Transverse colon (tissue), 4 donors: ENCODE measurements around the gene GLRA3. TPM values are rescaled to one million over a fixed set of nuclear protein-coding genes. Genes with fewer than 3 reads are reported as not detected.
A peak's percentile ranks its signal among the peaks of the same experiment; 100 is the strongest.
"Not testable (repeated sequence)": the region's sequence is repeated elsewhere in the genome, so short reads cannot be mapped to it uniquely, and the experiment has no call there.

Experiments used
- DNase-seq: peaks from one replicate; pipeline ENCODE4 v3.0.0-alpha.2; 2019
- H3K27ac ChIP-seq, 4 donors: fragments of 200-600 bp; sonication (generic); 2 replicates each; pipeline ENCODE4 v1.5.1; 2016 to 2018; ENCODE audit warnings: inconsistent platforms in 4 of 4
- H3K27me3 ChIP-seq: fragments of 200-600 bp; sonication (generic); 2 replicates; pipeline ENCODE4 v1.5.1; 2017; ENCODE audit warnings: inconsistent platforms
- H3K36me3 ChIP-seq, 4 donors: fragments of 200-600 bp; sonication (generic); 2 replicates each; pipeline ENCODE4 v1.5.1; 2017 to 2019; ENCODE audit warnings: inconsistent platforms in 4 of 4
- H3K4me1 ChIP-seq, 4 donors: fragments of 200-600 bp; sonication (generic); 2 replicates each; pipeline ENCODE4 v1.5.1; 2017 to 2020; ENCODE audit warnings: inconsistent platforms in 4 of 4
- H3K4me3 ChIP-seq, 4 donors: fragments of 200-600 bp; sonication (generic); 1 replicate in 1 of 4; 2 replicates in 3 of 4; pipeline versions ENCODE4 v1.5.1 to v1.6.1; 2017 to 2019; ENCODE audit warnings: inconsistent platforms in 4 of 4
- H3K9me3 ChIP-seq, 2 donors: fragments of 200-600 bp; sonication (generic); 2 replicates each; pipeline ENCODE4 v1.5.1; 2017 to 2019; ENCODE audit warnings: inconsistent platforms in 2 of 2
- EP300 ChIP-seq: sonication (generic); formaldehyde crosslinking; IDR thresholded peaks from one replicate; pipeline ENCODE4 v1.6.1; 2017; ENCODE audit warnings: antibody characterized with exemption, low read depth
- POLR2A ChIP-seq: fragments of 450-650 bp; IDR thresholded peaks from one replicate; pipeline ENCODE4 v1.6.1; 2016; ENCODE audit warnings: antibody characterized with exemption, mild to moderate bottlenecking, moderate library complexity
- POLR2AphosphoS5 ChIP-seq, 3 donors: sonication (generic); formaldehyde crosslinking; IDR thresholded peaks; one replicate each; pipeline ENCODE4 v1.6.1; 2016; ENCODE audit warnings: antibody characterized with exemption in 3 of 3
- whole genome bisulfite sequencing, 2 donors: methylation state at CpG; one replicate each; pipeline ENCODE4 v1.1.5; 2018; ENCODE audit warnings: low coverage in 1 of 2; 5-methylcytosine and 5-hydroxymethylcytosine counted together
- in situ Hi-C, 4 donors: fragments of 200-750 bp; cut with MboI; loops; one replicate each; pipeline versions ENCODE4 v1.15.0 to v1.15.1; 2017; ENCODE audit warnings: low sequenced_read_pairs in 3 of 4, low pct_ligation_motif_present in 1 of 4, low pct_unique_long_range_greater_than_20kb in 1 of 4
- intact Hi-C: fragments of 100-400 bp; cut with DNase I; formaldehyde crosslinking; loops from one replicate; pipeline ENCODE4 v1.15.1; 2023; ENCODE audit warnings: low total_unique reads
- total RNA-seq, 4 donors: library from RNA; depleted of rRNA; stranded (reverse); fragments of >200 nt; gene quantifications; one replicate each; pipeline ENCODE4 v1.1.0, GENCODE V29; 2016
- TF ChIP-seq, protein P1 (sequence below), 5 experiments: fragments of 200-600 bp in 3 of 5; fragments of 450-650 bp in 2 of 5; sonication (generic) in 3 of 5; IDR thresholded peaks; 1 replicate in 2 of 5; 2 replicates in 3 of 5; pipeline ENCODE4 v1.5.1; 2016 to 2017; ENCODE audit warnings: antibody characterized with exemption in 5 of 5, inconsistent platforms in 3 of 5, mild to moderate bottlenecking in 2 of 5, moderate library complexity in 1 of 5

The GLRA3 gene
- total RNA-seq, 4 donors from 2014 or later = not detected

DNA sequence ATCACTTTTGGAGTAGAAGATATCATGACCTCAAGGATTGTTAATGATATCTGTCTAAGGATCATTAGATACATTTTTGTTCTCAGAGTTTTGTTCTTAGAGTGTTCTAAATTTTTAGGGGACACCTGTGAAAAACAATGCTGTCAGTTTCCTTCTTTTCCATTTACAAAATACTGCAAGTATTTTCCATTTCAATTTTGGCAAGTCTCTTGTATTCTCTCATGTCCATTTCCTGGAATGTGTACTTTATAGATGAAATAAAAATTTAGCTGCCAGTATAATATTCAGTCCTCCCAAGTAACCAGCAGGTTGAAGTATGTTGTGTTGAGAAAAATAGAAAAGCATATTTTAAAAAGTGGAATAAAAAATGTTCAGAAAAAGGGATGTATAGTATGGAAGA, 188.9 kb downstream of the GLRA3 start:
- H3K27ac ChIP-seq = no peak overlapping the region
- no peaks in the 10 kb centered on the region for H3K36me3 ChIP-seq
- in situ Hi-C loops = no loop called here
- no peaks in the 10 kb centered on the region for H3K4me1 ChIP-seq
- intact Hi-C loops = no loop called here
- no peak for DNase-seq
- no peaks in the 10 kb centered on the region for H3K9me3 ChIP-seq
- no peak overlapping the region for H3K4me3 ChIP-seq
- TF ChIP-seq EP300 (no peak), POLR2AphosphoS5 (IDR thresholded peaks at IDR 0.05) (no peak), POLR2A (no peak)
- TF ChIP-seq, protein P1, sequence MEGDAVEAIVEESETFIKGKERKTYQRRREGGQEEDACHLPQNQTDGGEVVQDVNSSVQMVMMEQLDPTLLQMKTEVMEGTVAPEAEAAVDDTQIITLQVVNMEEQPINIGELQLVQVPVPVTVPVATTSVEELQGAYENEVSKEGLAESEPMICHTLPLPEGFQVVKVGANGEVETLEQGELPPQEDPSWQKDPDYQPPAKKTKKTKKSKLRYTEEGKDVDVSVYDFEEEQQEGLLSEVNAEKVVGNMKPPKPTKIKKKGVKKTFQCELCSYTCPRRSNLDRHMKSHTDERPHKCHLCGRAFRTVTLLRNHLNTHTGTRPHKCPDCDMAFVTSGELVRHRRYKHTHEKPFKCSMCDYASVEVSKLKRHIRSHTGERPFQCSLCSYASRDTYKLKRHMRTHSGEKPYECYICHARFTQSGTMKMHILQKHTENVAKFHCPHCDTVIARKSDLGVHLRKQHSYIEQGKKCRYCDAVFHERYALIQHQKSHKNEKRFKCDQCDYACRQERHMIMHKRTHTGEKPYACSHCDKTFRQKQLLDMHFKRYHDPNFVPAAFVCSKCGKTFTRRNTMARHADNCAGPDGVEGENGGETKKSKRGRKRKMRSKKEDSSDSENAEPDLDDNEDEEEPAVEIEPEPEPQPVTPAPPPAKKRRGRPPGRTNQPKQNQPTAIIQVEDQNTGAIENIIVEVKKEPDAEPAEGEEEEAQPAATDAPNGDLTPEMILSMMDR (IDR thresholded peaks at IDR 0.05) = no peak
- no peaks in the 10 kb centered on the region for H3K27me3 ChIP-seq

DNA sequence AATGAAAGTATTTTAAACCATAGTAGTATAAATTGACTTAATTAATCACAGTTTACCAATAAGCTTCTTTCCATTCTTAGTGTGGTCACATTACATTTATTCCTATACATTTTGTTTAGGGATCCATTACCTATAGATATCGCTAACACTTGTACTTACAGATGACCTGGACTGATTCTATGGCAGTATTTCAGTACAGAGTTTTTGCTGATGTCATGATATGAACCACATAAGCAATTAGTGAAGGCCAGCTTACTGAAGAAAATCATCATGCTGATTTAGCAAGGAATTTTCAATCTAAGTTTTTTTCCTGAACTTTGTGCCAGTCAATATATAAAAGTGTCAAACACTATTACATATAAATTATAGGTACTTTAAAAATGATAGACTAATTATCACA, 193.3 kb downstream of the GLRA3 start:
- H3K27me3 ChIP-seq = no peaks in the 10 kb centered on the region
- no peaks in the 10 kb centered on the region for H3K9me3 ChIP-seq
- H3K4me1 ChIP-seq = peaks cover 0 to 7% (median 2%) of the 10 kb centered on the region in 4 donors
- no peaks in the 10 kb centered on the region for H3K36me3 ChIP-seq
- H3K27ac ChIP-seq = no peak overlapping the region
- no peak overlapping the region for H3K4me3 ChIP-seq
- intact Hi-C loops = loop anchor here (10.0 kb wide), 1 partner anchor 271 kb away; no protein-coding TSS in a partner anchor
- no peak for TF ChIP-seq POLR2AphosphoS5 (IDR thresholded peaks at IDR 0.05)
- TF ChIP-seq EP300 = no peak
- TF ChIP-seq, protein P1 (IDR thresholded peaks at IDR 0.05) = no peak
- no peak for TF ChIP-seq POLR2A
- 89 to 94% methylated on average over 1 of the region's 1 CpG for WGBS, 2 donors
- DNase-seq = no peak
- in situ Hi-C loops = loop anchor here in 2 of 4 donors (10.0 kb wide), 1 partner anchor 271 kb away; no protein-coding TSS in a partner anchor

DNA sequence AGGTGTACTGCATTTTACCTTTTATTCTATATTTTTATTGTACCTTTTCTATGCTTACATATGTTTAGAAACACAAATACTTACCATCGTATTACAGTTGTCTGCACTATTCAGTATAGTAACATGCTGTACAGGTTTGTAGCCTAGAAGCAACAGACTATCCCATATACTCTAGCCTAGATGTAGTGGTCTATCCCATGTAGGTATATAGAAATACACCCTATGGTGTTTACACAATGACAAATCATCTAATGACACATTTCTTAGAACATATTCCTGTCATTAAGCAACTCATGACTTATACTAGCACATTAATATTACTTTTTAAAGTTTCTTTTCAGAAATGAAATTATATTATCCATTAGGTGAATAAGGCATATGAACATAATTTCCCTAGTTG, 195.6 kb downstream of the GLRA3 start:
- H3K4me1 ChIP-seq = peaks cover 0 to 11% (median 2%) of the 10 kb centered on the region in 4 donors
- H3K36me3 ChIP-seq = no peaks in the 10 kb centered on the region
- WGBS, 2 donors = 88 to 98% methylated on average over 1 of the region's 1 CpG
- H3K27ac ChIP-seq = no peak overlapping the region
- no peak overlapping the region for H3K4me3 ChIP-seq
- TF ChIP-seq, protein P1 (IDR thresholded peaks at IDR 0.05) = no peak
- TF ChIP-seq POLR2A = no peak
- TF ChIP-seq POLR2AphosphoS5 (IDR thresholded peaks at IDR 0.05) = no peak
- TF ChIP-seq EP300 = no peak
- in situ Hi-C loops = loop anchor here (5.0 to 10.0 kb wide), 3 partner anchors 261 to 269 kb away; no protein-coding TSS in a partner anchor
- intact Hi-C loops = loop anchor here (10.0 kb wide), 1 partner anchor 269 kb away; no protein-coding TSS in a partner anchor
- H3K9me3 ChIP-seq = no peaks in the 10 kb centered on the region
- H3K27me3 ChIP-seq = no peaks in the 10 kb centered on the region
- DNase-seq = no peak

DNA sequence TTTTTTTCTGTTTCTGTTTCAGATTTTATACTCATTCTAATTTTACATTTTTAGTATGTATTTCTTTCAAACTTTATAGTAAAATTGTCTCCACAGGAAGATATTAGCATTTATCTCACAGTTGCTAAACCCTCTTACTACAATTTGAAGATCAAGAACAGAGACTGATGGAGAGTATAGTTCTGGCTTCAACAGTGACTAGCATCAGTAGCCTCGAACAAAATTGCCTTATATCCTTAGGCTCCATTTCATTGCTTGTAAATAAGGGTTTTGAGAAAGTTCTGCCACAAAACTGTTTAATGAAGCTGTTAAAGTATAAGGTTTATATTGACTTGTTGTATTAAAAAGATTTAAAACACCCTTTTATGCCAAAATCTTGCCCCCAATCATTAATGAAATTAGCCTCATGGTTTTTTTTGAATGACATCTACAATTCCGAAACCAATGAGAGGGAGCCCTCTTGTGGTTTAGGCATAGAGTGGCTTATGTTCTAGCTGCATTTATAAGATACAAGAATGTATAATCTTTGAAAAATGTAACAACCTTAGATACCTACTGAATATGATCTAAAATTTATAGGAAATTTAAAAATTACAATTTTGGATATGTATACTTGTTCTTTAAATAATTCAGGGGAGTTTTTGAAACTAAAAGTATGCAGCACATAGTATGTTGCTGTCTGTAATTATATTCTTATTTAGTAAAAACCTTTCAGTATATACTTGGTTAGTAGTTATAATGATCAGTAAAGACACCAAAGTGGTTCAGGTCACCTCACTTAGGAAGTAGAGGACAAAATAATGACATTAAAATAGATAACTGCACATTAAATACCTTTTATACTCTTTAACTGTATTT, 196.9 kb downstream of the GLRA3 start:
- no peaks in the 10 kb centered on the region for H3K9me3 ChIP-seq
- no peaks in the 10 kb centered on the region for H3K36me3 ChIP-seq
- H3K4me1 ChIP-seq = peaks cover 0 to 11% (median 2%) of the 10 kb centered on the region in 4 donors
- 25 to 26% methylated on average over 2 of the region's 2 CpGs for WGBS, 2 donors
- intact Hi-C loops (loop anchor here (10.0 kb wide), 1 partner anchor 267 kb away; no protein-coding TSS in a partner anchor), in situ Hi-C loops (loop anchor here (5.0 to 10.0 kb wide), 3 partner anchors 260 to 267 kb away; no protein-coding TSS in a partner anchor)
- H3K27ac ChIP-seq = no peak overlapping the region
- DNase-seq = no peak
- no peak overlapping the region for H3K4me3 ChIP-seq
- no peak for TF ChIP-seq EP300
- no peak for TF ChIP-seq POLR2A
- TF ChIP-seq, protein P1 (IDR thresholded peaks at IDR 0.05) = peak; percentile 72 to 82 (median 76)
- no peak for TF ChIP-seq POLR2AphosphoS5 (IDR thresholded peaks at IDR 0.05)
- H3K27me3 ChIP-seq = no peaks in the 10 kb centered on the region

DNA sequence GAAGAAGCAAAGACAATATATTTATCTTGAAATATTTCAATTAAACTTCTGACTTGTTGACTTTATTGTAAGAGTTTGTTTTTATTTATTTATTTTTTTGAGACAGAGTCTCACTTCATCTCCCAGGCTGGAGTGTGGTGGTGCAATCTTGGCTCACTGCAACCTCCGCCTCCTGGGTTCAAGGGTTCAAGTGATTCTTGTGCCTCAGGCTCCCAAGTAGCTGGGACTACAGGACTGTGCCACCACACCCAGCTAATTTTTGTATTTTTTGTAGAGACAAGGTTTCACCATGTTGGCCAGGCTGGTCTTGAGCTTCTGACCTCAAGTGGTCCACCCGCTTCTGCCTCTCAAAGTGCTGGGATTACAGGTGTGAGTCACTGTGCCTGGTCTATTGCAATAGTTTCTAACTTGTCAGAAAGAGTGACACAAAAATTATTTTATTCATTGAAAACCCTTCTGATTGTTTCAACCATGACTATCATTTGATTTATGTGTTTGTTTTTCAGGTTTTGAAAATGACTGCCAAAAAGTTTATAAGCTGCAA, 199.1 kb downstream of the GLRA3 start:
- not testable (repeated sequence) for H3K27ac ChIP-seq, H3K4me3 ChIP-seq, H3K27me3 ChIP-seq, H3K36me3 ChIP-seq, DNase-seq, H3K9me3 ChIP-seq
- intact Hi-C loops = loop anchor here (10.0 kb wide), 1 partner anchor 265 kb away; no protein-coding TSS in a partner anchor
- in situ Hi-C loops = loop anchor here (5.0 to 10.0 kb wide), 3 partner anchors 258 to 265 kb away; no protein-coding TSS in a partner anchor
- 60 to 77% methylated on average over 1 to 2 of the region's 2 CpGs for WGBS, 2 donors
- H3K4me1 ChIP-seq = peaks cover 0 to 16% (median 2%) of the 10 kb centered on the region in 4 donors
